Raji (cell line): ENCODE results near the gene KRT1.

Experiments
- POLR2A ChIP-seq: IDR thresholded peaks from 2 replicates; pipeline ENCODE4 v1.6.1; 2011; ENCODE audit warnings: low read depth, low read length, control low read depth; ENCODE audit not compliant: insufficient read depth

KRT1 gene

GRCh38 chr12:52643233-52644077 is 36.8 kb downstream of the KRT1 start:
- TF ChIP-seq POLR2A = no peak

DNA sequence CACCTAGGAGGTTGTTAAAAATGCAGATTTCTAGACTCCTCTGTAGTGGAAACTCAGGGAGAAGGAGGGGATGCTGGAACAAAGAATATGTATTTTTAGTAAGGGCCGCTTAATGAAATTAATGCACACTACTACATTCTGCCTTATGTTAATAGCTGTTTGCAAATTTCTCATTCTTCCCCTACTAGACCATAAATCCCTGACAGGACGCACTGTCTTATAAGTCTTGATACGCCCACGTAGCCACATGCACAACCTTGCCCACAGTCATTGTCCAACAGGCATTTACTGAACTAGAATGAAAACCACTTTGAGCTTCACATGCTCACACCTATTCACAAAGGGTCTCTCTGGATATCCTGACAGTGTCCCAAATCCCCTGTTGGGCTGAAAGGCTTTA is 38.7 kb downstream of the KRT1 start:
- TF ChIP-seq POLR2A = no peak

DNA sequence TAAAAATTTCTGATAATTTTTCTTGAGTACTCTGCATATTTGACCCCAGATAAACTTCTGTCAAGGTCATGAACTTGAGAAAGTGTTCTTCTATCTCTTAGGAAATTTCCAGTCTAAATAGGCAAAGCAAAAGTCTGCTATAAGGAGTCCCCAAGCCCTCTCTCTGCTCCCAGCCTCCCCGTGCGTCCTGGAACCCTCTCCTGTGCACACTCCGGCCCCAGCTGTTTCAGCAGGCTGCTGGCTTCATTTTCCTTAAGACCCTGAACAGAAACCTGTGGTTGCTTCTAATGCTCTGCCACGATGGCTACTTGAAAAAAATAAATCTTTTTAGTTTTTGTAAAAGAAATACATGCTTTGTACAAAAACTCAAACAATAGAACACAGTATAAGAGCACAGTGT is 42.9 kb downstream of the KRT1 start:
- no peak for TF ChIP-seq POLR2A

DNA sequence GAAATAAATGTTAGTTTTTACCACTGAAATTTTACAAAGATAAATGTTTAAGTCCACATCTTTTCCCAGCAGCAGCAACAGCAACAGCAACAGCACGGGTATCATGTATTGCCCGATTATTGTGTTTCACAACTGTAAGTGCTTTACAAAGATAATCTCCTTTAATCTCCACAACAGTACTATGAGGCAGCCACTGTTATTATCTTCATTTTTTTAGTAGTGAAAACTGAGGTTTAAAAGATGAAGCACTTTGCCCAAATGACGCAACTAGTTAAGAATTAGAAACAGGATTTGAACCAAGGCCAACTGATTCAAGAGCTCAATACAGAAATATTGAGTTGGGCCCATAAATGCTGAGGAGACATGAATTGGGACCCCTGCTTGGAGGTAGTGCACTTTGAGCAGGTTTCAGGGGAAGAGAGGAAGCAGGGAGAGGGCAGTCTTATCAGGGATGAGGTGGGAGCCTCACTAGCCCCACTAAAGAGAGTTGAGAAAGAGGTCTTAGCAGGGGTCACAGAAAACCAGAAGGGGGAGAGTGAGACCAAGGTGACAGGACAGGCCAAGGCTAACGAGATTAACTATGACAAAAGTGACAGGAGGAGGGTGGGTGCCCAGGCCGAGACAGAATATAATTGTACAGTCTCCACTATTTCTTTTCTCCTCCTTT is 43.5 kb downstream of the KRT1 start:
- no peak for TF ChIP-seq POLR2A

DNA sequence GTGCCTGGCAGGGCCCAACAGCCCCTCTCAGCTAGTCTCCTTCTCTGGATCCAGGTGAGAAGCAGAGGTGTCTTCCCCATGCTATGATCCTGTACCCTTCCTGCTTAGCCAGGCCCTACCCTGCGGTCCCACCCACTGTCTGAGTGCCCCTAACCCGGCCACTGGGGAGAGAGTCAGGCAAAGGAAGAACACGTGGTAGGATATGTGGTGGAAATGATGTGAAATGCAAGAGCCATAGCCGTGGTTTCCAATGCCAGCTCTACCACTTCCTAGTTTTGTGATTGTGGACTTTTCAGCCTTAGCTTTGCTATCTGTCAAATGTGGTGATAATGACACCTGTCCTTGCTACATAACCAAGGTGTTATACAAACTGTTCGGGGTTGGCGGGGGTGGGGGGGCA is 44.0 kb downstream of the KRT1 start:
- TF ChIP-seq POLR2A = no peak

DNA sequence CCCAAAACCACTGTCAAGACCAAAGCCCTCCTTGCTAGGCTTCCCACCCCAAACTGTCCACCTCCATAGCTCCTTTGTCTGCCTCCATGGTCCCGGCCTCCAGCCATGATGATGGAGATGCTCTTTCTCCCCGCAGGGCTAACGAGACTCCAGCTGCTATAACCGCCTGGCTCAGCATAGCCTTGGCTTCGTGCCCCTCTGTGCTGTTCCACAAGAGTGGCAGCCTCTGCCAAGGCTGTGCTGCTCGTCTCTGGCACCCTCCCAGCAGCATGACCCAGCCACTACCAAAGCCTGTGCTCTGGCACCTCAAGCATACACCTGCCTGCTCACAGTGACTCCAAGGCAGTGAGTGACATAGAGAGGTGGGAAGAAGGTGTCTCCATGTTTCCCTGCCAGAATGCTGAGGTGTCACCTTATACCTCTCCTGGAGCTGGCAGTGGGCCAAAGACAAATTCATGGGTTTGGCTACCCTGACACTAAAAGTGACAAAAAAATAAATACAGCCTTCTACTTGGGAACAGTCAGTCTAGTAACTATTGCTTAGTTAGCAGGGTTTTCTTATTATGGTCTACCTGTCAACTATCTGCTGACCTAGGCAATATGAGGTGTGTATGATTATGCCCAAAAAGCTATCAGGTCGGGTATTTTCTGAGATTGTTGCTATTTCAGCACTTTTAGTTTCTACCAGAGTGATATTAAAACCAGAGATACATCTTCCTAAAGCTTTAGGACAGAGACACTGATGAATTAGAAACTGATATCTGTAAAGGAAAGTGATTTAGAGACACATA is 45.7 kb downstream of the KRT1 start:
- TF ChIP-seq POLR2A = no peak

- TF ChIP-seq POLR2A = no peak
These were observed 46.8 kb downstream of the KRT1 start for GRCh38 chr12:52633383-52633782.

DNA sequence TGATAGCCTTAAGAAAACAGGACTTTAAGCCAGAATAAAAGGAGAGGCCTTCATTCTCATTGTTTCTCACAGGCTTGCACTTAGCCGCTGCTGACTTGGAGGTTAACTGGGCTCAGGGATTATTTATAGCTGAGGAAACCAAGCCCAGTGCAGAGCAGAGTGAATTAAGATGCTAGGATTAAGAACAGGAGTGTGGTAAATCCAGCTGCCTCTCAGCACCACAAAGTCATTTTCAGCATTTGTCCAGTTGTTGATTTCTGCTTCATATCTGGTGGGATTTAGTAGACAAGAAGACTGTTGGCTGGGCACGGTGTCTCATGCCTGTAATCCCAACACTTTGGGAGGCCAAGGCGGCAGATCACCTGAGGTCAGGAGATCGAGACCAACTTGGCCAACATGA is 47.6 kb downstream of the KRT1 start:
- no peak for TF ChIP-seq POLR2A

DNA sequence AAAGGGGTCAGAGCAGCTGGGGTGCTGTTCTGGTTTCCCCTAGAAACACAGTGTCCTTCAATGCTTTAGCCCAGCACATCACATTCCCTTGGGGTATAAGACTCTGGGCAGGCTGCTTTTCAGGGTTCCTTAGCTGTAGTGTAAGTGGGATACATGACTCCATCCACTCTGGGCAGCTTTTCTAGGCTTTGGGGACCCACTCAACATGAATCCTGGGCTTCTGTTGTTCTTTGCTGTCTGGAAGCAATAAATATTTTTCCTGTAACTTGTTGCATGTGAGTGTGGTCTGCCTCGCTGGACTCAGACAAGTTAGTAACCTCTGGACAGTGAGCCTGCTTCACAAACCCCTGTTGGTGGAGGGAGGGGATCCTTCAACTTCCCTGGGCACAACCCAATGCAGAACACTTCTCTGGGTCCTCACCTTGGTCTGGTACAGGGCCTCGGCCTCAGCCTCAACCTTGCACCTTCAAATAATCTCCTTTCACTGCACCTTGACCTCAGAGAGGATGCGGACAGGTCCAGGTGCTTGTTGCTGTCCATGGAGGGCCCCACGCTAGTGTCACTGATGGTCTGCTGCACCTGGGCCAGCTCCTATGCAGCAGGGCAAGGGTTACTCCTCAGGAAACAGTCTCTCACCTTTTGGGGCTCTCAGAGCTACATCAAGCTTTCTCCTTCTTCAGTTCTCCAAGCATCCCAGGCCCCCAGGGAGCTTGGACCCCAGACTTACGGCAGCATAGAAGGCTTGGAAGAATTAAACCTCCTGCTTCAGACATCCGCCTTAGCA is 48.3 kb downstream of the KRT1 start:
- TF ChIP-seq POLR2A = no peak

DNA sequence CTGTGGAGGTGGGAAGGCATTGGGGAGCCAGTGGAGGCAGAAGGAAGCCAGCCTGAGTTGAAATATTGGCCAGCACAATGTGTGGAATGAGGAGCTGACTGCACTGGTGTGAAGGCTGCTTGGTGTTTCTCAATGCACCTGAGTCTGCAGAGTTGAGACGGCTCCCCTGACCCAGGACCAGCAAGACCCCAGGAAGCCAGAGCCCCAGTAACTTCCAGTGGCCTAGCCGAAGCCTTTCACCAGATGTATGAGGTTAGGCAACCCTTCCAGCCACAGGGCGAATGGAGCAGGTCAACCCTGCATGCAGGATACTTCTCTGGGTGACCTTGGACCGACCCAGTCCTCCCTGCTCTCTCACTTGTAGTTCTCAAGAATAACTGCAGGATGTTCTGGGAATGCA is 48.9 kb downstream of the KRT1 start:
- no peak for TF ChIP-seq POLR2A

- TF ChIP-seq POLR2A = no peak
These were observed 49.5 kb downstream of the KRT1 start for GRCh38 chr12:52630599-52631200.

DNA sequence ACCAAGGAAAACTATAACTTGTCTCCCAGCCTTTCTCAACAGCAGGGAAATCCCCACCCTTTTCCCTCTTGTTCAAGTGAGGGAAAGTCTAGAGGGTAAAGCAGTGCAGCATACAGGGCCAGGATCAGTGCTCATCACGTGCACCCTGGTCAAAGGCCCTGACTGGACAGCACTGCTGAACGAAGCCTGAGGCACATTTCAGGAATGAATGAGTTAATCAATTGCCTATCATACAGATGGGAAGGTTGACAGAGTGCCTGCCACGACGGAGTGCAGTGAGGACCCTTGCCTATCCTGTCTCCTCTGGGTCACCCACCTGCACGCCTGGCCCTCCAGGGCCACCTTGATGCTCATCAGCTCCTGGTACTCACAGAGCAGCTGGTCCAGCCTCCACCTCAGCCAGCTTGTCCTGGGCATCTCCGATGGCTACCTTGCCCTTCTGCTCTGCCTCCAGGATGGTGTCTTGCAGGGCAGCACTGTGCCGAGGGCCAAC is 50.2 kb downstream of the KRT1 start:
- no peak for TF ChIP-seq POLR2A

DNA sequence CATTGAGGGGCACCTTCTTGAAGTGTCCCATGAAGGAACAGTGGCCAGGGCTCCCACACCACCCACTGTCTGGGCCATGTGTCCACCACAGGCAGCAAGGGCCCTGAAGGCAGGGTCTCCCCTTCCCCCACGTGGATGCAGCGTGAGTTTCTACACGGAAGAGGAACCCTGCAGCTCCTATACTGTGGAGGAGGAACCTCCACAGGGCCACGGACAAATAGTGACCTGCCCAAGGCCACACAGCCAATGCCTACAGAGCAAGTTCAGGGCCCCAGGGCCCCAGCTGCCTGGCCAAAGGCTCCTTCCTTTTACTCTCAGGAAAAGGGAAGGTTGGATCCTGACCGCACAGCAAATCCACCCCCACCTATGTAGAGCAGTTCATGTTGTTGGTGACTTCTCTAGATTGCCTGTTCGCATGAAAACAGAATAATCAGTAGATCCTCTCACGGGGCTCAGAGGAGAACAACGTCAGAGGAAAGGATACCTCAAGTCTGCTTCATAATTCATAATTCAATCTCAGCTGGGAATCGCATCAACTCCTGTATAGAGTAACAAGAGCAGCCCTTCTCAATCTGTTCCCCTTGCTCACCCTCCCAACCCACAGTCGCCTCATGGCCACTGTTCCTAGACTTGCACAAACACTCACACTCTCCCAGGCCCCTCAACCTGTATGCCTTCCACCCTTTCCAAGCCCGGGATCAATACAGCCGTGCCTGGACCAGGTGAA is 50.8 kb downstream of the KRT1 start:
- TF ChIP-seq POLR2A = no peak

DNA sequence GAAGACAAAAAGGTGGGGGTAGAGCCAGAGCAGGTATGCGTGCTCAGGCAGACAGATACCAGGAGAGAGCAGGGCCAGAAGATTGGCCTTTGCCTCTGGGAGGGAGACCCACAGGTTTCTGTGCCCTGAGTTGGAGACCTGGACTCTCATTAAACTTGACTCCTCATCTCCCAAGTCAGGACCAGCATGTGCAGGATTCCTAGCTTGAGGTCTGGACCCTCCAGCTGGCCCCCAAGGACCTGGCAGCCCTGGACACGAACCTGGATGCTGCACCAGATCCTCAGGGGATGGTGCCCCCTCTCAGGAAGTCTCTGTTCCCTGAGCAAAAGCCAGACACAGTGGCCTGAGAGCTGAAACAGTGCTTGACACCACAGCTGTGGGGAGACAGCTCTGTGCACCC is 51.4 kb downstream of the KRT1 start:
- no peak for TF ChIP-seq POLR2A
